AG04449 (cell line): ENCODE measurements around the gene NUCB1.

Source experiments
- CTCF ChIA-PET: fragments of 350-600 bp; formaldehyde crosslinking; extraction: SDS; loops from one replicate; lab custom pipeline; 2021; ENCODE audit warnings: antibody characterized with exemption; lab: Yijun Ruan, JAX
- POLR2A ChIA-PET: fragments of 400-600, 350-600 bp; formaldehyde crosslinking; extraction: SDS; loops from one replicate; lab custom pipeline; 2020; ENCODE audit warnings: antibody characterized with exemption, inconsistent platforms; lab: Yijun Ruan, JAX
- DNase-seq: peaks from one replicate; pipeline ENCODE4 v3.0.0-alpha.2; 2010; ENCODE audit warnings: low read depth, low spot score
- H3K4me3 ChIP-seq: 2 replicates; pipeline ENCODE4 v1.5.1; 2011; ENCODE audit warnings: low read depth, mild to moderate bottlenecking, control low read depth, low read length
- CTCF ChIP-seq: IDR thresholded peaks from one replicate; pipeline ENCODE4 v1.5.1; 2011; ENCODE audit warnings: mild to moderate bottlenecking, moderate library complexity, low read length, control low read depth, inconsistent platforms; ENCODE audit not compliant: insufficient read depth; ENCODE audit errors: missing control alignments

NUCB1 gene

GRCh38 chr19:48899781-48900476 lies at the start of gene NUCB1:
TSS of gene NUCB1 (plus strand) at chr19:48900312. CDS start at chr19:48900797, 485 bp downstream.
- POLR2A ChIA-PET, result interaction anchor here (0.7 to 2.4 kb wide), 7 partner anchors 20 to 93 kb away, joined by 4 to 23 read pairs (median 5); partner anchors contain the start of genes GYS1 and RUVBL2
- CTCF ChIA-PET, result interaction anchor here (1.5 to 2.2 kb wide), 3 partner anchors 13 to 74 kb away, joined by 4 to 8 read pairs (median 4); no protein-coding TSS in a partner anchor
- peak; percentile 17 for TF ChIP-seq CTCF

GRCh38 chr19:48852292-48852691 lies 47.8 kb upstream of the NUCB1 start:
- H3K4me3 ChIP-seq, result no peak overlapping the region
- no peak for DNase-seq
- ChIA-PET CTCF (interaction anchor here (0.9 to 7.7 kb wide), 7 partner anchors 10 to 175 kb away, joined by 3 to 125 read pairs (median 4); partner anchors contain the start of gene HSD17B14), POLR2A (no interaction called here)
- no peak for TF ChIP-seq CTCF

More at GRCh38 chr19:48899781-48900476, at the start of gene NUCB1:
- peak within 1 kb of the TSS; percentile 97 for H3K4me3 ChIP-seq
- DNase-seq, result peak; percentile 83

GRCh38 chr19:48853483-48853882 lies 46.6 kb upstream of the NUCB1 start:
- H3K4me3 ChIP-seq, result no peak overlapping the region
- POLR2A ChIA-PET, result no interaction called here
- CTCF ChIA-PET, result interaction anchor here (0.9 to 7.7 kb wide), 3 partner anchors 11 to 66 kb away, joined by 3 to 125 read pairs (median 10); partner anchors contain the start of gene HSD17B14
- TF ChIP-seq CTCF, result no peak
- no peak for DNase-seq

GRCh38 chr19:48854103-48854502 lies 46.0 kb upstream of the NUCB1 start:
- CTCF ChIA-PET, result interaction anchor here (1.4 to 7.7 kb wide), 3 partner anchors 12 to 66 kb away, joined by 6 to 125 read pairs (median 10); no protein-coding TSS in a partner anchor
- POLR2A ChIA-PET, result interaction anchor here (0.6 kb wide), 1 partner anchor 11 kb away, joined by 3 read pairs; no protein-coding TSS in a partner anchor
- no peak for DNase-seq
- no peak overlapping the region for H3K4me3 ChIP-seq
- no peak for TF ChIP-seq CTCF

- ChIA-PET POLR2A (interaction anchor here (0.6 to 2.2 kb wide), 5 partner anchors 10 to 233 kb away, joined by 3 to 7 read pairs (median 3); partner anchors contain the start of gene PPP1R15A), CTCF (interaction anchor here (0.7 to 7.7 kb wide), 4 partner anchors 10 to 114 kb away, joined by 3 to 125 read pairs (median 4); partner anchors contain the start of gene HSD17B14)
- TF ChIP-seq CTCF, result no peak
- no peak overlapping the region for H3K4me3 ChIP-seq
- no peak for DNase-seq
These were observed 43.2 kb upstream of the NUCB1 start for GRCh38 chr19:48856921-48857320.
